Common myeloid progenitor, CD34-positive (primary cell): ENCODE results near the gene EGF.

Experiments
- CTCF ChIA-PET: fragments of 350-600 bp; sonication (Branson Sonifier 250); formaldehyde crosslinking; loops from one replicate; lab custom pipeline; 2021; ENCODE audit warnings: antibody characterized with exemption; lab: Charles Lee
- POLR2A ChIA-PET: fragments of 350-600 bp; sonication (Branson Sonifier 250); formaldehyde crosslinking; loops from one replicate; lab custom pipeline; 2021; ENCODE audit warnings: antibody characterized with exemption; lab: Charles Lee
- DNase-seq, 3 donors: peaks; one replicate each; pipeline versions ENCODE4 v3.0.0 to v3.0.0-alpha.2; 2013
- H3K27ac ChIP-seq, 2 experiments: 1 replicate in 1 of 2; 2 replicates in 1 of 2; pipeline ENCODE4 v1.7.0; 2013; ENCODE audit warnings: inconsistent platforms in 2 of 2, low read length in 2 of 2, mild to moderate bottlenecking in 2 of 2, low read depth in 1 of 2, moderate library complexity in 1 of 2; ENCODE audit not compliant: severe bottlenecking in 2 of 2, insufficient read depth in 1 of 2, poor library complexity in 1 of 2
- H3K27me3 ChIP-seq, 5 experiments: replicated peaks in 2 of 5; 1 replicate in 3 of 5; 2 replicates in 2 of 5; pipeline versions ENCODE4 v1.6.1 to v1.7.0; 2013; ENCODE audit warnings: low read length in 4 of 5, mild to moderate bottlenecking in 2 of 5, moderate library complexity in 2 of 5, inconsistent platforms in 1 of 5; ENCODE audit not compliant: insufficient read depth in 5 of 5, control insufficient read depth in 4 of 5
- H3K36me3 ChIP-seq, 4 experiments: 1 replicate in 2 of 4; 2 replicates in 2 of 4; pipeline versions ENCODE4 v1.6.1 to v1.7.0; 2013; ENCODE audit warnings: low read length in 3 of 4, control low read depth in 1 of 4, mild to moderate bottlenecking in 1 of 4; ENCODE audit not compliant: control insufficient read depth in 4 of 4, insufficient read depth in 4 of 4
- H3K4me1 ChIP-seq, 4 experiments: 1 replicate in 3 of 4; 2 replicates in 1 of 4; pipeline versions ENCODE4 v1.6.1 to v1.7.1; 2013; ENCODE audit warnings: low read length in 3 of 4, mild to moderate bottlenecking in 3 of 4, control low read depth in 1 of 4, inconsistent platforms in 1 of 4, moderate library complexity in 1 of 4; ENCODE audit not compliant: control insufficient read depth in 4 of 4, insufficient read depth in 4 of 4; ENCODE audit errors: control extremely low read depth in 1 of 4
- H3K4me3 ChIP-seq, 7 experiments: 1 replicate in 4 of 7; 2 replicates in 3 of 7; pipeline versions ENCODE4 v1.5.1 to v1.7.0; 2013; ENCODE audit warnings: mild to moderate bottlenecking in 7 of 7, low read length in 6 of 7, moderate library complexity in 6 of 7, inconsistent platforms in 2 of 7, low read depth in 2 of 7, control low read depth in 1 of 7; ENCODE audit not compliant: insufficient read depth in 4 of 7, control insufficient read depth in 1 of 7; ENCODE audit errors: extremely low read depth in 1 of 7
- H3K9me3 ChIP-seq, 5 experiments: 1 replicate in 4 of 5; 2 replicates in 1 of 5; pipeline versions ENCODE4 v1.6.1 to v1.7.1; 2013; ENCODE audit warnings: low read length in 4 of 5, mild to moderate bottlenecking in 2 of 5, inconsistent platforms in 1 of 5, low read depth in 1 of 5, moderate library complexity in 1 of 5; ENCODE audit not compliant: control insufficient read depth in 4 of 5, insufficient read depth in 2 of 5; ENCODE audit errors: control extremely low read depth in 1 of 5
- WGBS: methylation state at CpG from one replicate; pipeline ENCODE4 v1.1.5; 2013; ENCODE audit not compliant: insufficient coverage; 5-methylcytosine and 5-hydroxymethylcytosine counted together

The EGF gene

DNA sequence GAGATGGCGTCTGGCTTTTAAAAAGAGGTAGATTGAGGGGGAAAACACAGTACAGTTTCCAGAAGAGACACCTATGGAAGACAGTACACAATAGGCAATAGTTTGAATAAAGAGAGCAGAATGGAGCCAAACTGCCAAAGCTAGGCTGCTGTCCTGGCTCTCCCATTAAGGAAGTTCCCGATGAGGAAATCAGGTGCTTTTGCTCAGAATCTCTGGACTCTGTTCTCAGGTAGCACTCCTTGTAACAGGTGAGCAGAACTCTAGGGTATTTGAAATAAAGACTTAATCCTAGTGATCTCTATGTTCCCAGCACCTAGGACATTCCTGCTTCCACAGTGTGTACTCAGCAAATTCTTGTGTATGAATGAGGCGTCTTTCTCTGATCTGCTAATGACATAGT, 1.6 kb downstream of the EGF start:
- Histone ChIP-seq H3K9me3 (no peaks in the 10 kb centered on the region), H3K36me3 (no peaks in the 10 kb centered on the region), H3K27me3 (no peaks in the 10 kb centered on the region), H3K27ac (no peak overlapping the region), H3K4me3 (no peak overlapping the region), H3K4me1 (peaks cover 7 to 17% (median 16%) of the 10 kb centered on the region in 4 experiments)
- POLR2A ChIA-PET: no interaction called here
- CTCF ChIA-PET: interaction anchor here (1.3 to 1.8 kb wide), 2 partner anchors 16 to 84 kb away, joined by 3 to 6 read pairs; no protein-coding TSS in a partner anchor
- WGBS: 89% methylated on average over 1 of the region's 3 CpGs
- no peak for DNase-seq

DNA sequence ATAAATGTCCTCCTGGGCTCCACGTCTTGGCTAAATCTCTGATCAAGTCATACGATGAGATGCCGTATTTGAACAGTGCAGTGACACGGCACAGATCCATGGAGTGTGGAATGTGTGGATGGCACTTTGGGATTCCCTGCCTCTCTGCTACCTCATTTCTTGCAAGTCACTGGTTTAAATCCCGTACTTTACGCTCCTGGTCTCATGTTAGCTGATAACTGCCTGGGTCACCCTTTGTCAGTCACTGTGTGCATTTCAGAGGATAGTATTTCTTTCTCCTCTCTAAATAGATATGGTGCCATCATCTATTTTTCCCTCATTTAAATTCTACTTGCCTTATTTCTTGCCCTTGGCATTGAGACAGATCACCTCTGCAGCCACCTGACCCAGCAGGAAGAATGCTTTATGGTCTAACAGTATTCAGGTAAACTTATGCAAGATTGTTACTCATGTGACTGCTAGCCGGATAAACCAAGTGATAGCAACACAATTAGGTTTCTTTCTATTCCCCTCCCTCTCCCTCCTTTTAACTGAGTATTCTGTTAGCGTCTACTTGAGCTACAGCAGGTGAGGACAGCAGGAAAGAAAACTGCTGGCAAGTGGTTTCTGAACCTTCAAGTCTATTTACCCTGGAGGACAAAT, 2.8 kb downstream of the EGF start:
- H3K4me3 ChIP-seq: no peak overlapping the region
- CTCF ChIA-PET: interaction anchor here (0.7 kb wide), 1 partner anchor 61 kb away, joined by 3 read pairs; no protein-coding TSS in a partner anchor
- no peak overlapping the region for H3K27ac ChIP-seq
- no peaks in the 10 kb centered on the region for H3K36me3 ChIP-seq
- H3K9me3 ChIP-seq: no peaks in the 10 kb centered on the region
- POLR2A ChIA-PET: no interaction called here
- DNase-seq: no peak
- WGBS: 86% methylated on average over 6 of the region's 8 CpGs
- no peaks in the 10 kb centered on the region for H3K27me3 ChIP-seq
- peaks cover 7 to 17% (median 16%) of the 10 kb centered on the region in 4 experiments for H3K4me1 ChIP-seq

DNA sequence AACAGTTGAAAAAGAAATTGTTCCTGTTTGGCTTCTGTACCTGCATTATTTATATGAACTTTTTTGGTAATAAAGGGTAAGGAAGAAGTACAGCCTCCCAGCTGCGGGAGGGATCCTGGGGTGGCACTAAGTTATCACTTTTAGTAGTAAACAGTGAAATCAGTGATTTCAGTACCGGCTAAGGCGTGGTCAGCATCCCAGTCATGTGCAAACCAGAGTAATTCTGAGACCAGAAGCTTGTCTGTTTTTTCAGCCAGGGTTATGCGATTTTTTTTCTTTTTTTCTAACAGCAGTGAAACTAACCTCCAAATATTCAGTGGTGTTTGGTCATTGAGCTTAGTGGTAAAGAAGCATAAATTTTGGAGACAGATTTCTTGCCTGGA, 3.3 kb downstream of the EGF start:
- no peak for DNase-seq
- 86% methylated on average over 3 of the region's 4 CpGs for WGBS
- ChIA-PET POLR2A (interaction anchor here (0.7 kb wide), 1 partner anchor 29 kb away, joined by 3 read pairs; no protein-coding TSS in a partner anchor), CTCF (interaction anchor here (0.7 kb wide), 1 partner anchor 60 kb away, joined by 3 read pairs; no protein-coding TSS in a partner anchor)
- H3K4me3 ChIP-seq: no peak overlapping the region
- H3K27me3 ChIP-seq: no peaks in the 10 kb centered on the region
- no peak overlapping the region for H3K27ac ChIP-seq
- peaks cover 7 to 17% (median 16%) of the 10 kb centered on the region in 4 experiments for H3K4me1 ChIP-seq
- no peaks in the 10 kb centered on the region for H3K9me3 ChIP-seq
- no peaks in the 10 kb centered on the region for H3K36me3 ChIP-seq

DNA sequence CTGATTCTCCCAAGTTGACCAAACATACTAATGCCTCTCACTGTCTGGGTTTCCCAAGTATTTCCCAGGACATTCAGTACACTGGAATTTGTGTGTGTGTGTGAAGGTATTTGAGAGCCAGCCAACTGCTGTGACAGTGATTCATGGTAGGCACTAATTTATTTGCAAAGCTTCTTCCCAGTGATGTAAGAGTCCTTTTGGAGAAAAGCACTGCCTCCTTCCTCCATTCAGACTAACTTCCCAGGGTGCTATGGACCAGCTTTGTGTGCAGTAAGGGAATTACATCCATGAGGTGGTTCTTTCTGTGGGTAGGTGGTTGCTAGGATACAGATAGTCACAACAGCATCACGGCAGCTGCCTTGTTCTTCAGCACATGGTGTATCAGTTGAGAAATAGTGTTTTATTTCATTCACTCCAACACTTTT, 8.7 kb downstream of the EGF start:
- no CpG with 5 or more reads among the region's 1 CpG for WGBS
- peak in 2 of 3 donors; percentile 17 to 33 for DNase-seq
- no peaks in the 10 kb centered on the region for H3K27me3 ChIP-seq
- no peak overlapping the region for H3K4me3 ChIP-seq
- ChIA-PET CTCF (no interaction called here), POLR2A (no interaction called here)
- H3K9me3 ChIP-seq: no peaks in the 10 kb centered on the region
- no peaks in the 10 kb centered on the region for H3K36me3 ChIP-seq
- H3K27ac ChIP-seq: no peak overlapping the region
- H3K4me1 ChIP-seq: peaks cover 0 to 7% (median 4%) of the 10 kb centered on the region in 4 experiments

DNA sequence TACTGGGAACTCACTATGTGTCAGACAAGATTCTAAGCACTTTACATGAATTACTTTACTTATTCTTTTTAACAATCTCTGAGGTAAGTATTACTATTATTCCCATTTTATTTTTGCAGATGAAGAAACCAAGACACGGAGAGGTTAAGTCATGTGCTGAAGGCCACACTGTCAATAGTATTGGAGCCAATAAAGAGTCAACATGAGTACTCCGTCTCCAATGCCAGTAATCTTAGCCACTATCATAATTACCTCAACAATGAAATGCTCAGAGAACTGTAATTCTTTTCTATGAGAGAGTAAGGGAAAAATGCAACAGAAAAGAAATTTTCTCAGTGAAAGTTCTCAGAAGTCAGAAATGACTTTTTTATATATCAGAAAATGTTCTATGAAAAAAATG, 12.7 kb downstream of the EGF start:
- ChIA-PET CTCF (no interaction called here), POLR2A (no interaction called here)
- Histone ChIP-seq H3K27ac (no peak overlapping the region), H3K27me3 (no peaks in the 10 kb centered on the region), H3K4me3 (no peak overlapping the region), H3K4me1 (peaks cover 0 to 7% (median 4%) of the 10 kb centered on the region in 4 experiments), H3K36me3 (no peaks in the 10 kb centered on the region), H3K9me3 (no peaks in the 10 kb centered on the region)
- 100% methylated on average over 1 of the region's 2 CpGs for WGBS
- no peak for DNase-seq

DNA sequence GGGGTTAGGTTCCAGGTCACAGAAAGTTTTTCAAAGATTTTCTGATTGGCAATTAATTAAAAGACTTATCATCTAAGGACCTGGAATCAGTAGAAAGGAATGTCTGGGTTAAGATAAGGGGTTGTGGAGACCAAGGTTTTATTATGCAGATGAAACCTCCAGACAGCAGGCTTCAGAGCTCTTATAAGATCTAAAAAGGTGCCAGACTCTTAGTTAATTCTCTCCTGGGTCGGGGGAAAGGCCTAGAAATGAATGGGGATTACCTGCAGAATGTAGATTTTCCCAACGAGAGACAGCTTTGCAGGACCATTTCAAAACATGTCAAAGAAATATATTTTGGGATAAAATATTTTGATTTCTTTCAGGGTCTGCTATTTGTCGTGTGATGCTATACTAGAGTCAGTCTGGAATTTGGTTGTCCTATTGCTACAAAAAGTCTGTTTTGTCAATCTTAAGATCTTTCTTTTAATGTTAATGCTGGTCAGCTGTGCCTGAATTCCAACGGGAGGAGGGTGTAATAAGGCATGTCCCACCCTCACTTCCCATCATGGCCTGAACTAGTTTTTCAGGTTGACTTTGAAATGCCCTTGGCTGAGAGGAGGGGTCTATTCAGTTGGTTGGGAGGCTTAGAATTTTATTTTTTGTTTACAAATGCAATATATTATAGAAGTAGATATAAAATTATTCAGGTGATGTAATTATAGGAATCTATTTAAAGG, 15.8 kb downstream of the EGF start:
- Histone ChIP-seq H3K27ac (no peak overlapping the region), H3K9me3 (no peaks in the 10 kb centered on the region), H3K36me3 (no peaks in the 10 kb centered on the region), H3K4me3 (no peak overlapping the region), H3K27me3 (no peaks in the 10 kb centered on the region), H3K4me1 (peaks cover 0 to 7% (median 4%) of the 10 kb centered on the region in 4 experiments)
- DNase-seq: no peak
- CTCF ChIA-PET: no interaction called here
- POLR2A ChIA-PET: no interaction called here
- 95% methylated on average over 3 of the region's 4 CpGs for WGBS

DNA sequence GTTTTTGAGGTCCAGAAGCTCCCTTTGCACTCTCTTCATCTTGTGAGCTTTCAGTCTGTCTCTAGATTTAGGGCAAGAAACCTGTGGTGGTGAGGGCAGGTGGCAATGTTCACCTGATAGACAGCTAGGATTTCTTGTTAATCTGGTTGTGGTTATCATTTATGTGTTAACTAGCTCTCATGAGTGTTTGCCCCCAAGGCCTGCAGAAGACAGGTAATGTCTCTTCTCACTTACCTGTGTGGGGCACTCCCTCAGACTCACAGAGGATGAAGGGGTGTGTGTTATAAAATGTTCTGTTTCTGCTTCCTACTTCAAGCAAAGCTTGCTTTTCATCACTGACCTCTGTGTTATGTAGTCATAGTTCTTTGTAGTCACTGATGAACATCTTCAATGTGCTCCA, 17.8 kb downstream of the EGF start:
- Histone ChIP-seq H3K27me3 (no peaks in the 10 kb centered on the region), H3K9me3 (no peaks in the 10 kb centered on the region)
- POLR2A ChIA-PET: interaction anchor here (0.6 kb wide), 1 partner anchor 43 kb away, joined by 5 read pairs; no protein-coding TSS in a partner anchor

More for the DNA sequence above, 17.8 kb downstream of the EGF start:
- H3K4me1 ChIP-seq: no peaks in the 10 kb centered on the region
- H3K36me3 ChIP-seq: no peaks in the 10 kb centered on the region
- DNase-seq: no peak
- no peak overlapping the region for H3K4me3 ChIP-seq
- CTCF ChIA-PET: interaction anchor here (0.8 kb wide), 1 partner anchor 17 kb away, joined by 3 read pairs; no protein-coding TSS in a partner anchor
- H3K27ac ChIP-seq: no peak overlapping the region
